Choroid plexus epithelial cell (primary cell): Measurements from ENCODE around the gene CHD3.

ENCODE experiments used
- DNase-seq: peaks from one replicate; pipeline ENCODE4 v3.0.0-alpha.2; 2010; ENCODE audit warnings: low read depth
- H3K4me3 ChIP-seq: 2 replicates; pipeline ENCODE4 v1.5.1; 2011; ENCODE audit warnings: low read depth, mild to moderate bottlenecking, control low read depth, low read length, moderate library complexity
- TF ChIP-seq, protein P1 (sequence below): conservative IDR thresholded peaks from 2 replicates; pipeline ENCODE4 v1.5.1; 2011; ENCODE audit warnings: low read depth, mild to moderate bottlenecking, control low read depth, inconsistent platforms, low read length, moderate library complexity

Gene CHD3

DNA sequence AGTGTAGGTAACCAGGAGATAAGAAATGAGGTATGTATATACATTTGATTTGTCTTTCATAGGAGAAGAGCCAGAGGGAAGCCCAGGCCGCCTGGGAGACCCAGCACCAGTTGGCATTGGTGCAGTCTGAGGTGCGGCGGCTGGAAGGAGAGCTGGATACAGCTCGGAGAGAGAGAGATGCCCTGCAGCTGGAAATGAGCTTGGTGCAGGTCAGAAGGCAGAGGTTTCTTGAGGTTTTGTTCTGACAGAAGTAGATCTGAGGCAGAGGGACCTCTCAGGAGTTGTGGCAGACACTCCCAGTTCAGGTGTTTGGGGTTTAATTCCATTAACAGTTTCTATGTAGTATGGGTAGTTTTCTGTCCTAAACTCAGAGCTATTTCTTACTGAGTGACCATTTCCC, 51.4 kb downstream of the CHD3 start:
- DNase-seq = no peak
- TF ChIP-seq, protein P1, sequence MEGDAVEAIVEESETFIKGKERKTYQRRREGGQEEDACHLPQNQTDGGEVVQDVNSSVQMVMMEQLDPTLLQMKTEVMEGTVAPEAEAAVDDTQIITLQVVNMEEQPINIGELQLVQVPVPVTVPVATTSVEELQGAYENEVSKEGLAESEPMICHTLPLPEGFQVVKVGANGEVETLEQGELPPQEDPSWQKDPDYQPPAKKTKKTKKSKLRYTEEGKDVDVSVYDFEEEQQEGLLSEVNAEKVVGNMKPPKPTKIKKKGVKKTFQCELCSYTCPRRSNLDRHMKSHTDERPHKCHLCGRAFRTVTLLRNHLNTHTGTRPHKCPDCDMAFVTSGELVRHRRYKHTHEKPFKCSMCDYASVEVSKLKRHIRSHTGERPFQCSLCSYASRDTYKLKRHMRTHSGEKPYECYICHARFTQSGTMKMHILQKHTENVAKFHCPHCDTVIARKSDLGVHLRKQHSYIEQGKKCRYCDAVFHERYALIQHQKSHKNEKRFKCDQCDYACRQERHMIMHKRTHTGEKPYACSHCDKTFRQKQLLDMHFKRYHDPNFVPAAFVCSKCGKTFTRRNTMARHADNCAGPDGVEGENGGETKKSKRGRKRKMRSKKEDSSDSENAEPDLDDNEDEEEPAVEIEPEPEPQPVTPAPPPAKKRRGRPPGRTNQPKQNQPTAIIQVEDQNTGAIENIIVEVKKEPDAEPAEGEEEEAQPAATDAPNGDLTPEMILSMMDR = no peak

DNA sequence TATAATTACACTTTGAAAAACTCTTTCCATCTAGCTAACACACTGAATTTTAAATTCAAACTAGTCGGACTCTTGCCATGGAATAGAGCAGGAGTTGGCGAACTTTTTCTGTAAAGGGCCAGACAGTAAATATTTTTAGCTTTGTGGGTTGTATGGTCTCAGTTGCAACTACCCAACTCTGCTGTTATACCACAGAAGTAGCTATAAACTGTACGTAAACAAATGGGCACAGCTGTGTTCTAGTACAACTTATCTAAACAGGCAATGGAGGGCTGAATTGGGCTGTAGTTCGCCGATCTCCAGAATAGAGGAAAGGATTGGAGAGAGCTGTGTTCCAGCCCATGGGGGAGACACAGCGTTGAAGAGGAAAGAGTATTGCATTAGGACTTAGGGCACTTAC, 52.2 kb downstream of the CHD3 start:
- TF ChIP-seq, protein P1 = no peak
- H3K4me3 ChIP-seq = no peak overlapping the region
- DNase-seq = no peak

More for the DNA sequence above, 51.4 kb downstream of the CHD3 start:
- no peak overlapping the region for H3K4me3 ChIP-seq

DNA sequence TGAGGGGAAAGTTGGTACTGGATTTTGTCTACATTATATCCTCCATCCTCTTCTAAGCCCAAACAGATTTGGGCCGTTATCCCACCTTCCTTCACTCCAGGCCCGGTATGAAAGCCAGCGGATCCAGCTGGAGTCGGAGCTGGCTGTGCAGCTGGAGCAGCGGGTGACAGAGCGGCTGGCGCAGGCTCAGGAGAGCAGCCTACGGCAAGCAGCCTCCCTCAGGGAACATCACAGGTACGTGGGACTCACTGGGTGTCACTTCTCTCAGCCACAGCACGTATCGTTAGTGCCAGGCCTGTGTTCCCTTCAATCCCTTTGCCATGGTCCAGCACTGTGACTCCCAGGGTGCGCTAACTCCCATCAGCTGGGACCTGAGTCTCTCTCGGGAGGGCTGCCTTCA, 54.7 kb downstream of the CHD3 start:
- DNase-seq = no peak
- H3K4me3 ChIP-seq = no peak overlapping the region
- TF ChIP-seq, protein P1 = no peak

GRCh38 chr17:7944326-7944725, 55.7 kb downstream of the CHD3 start:
- no peak overlapping the region for H3K4me3 ChIP-seq
- TF ChIP-seq, protein P1 = no peak
- DNase-seq = no peak

- TF ChIP-seq, protein P1 = no peak
- DNase-seq = no peak
- no peak overlapping the region for H3K4me3 ChIP-seq
Measured at GRCh38 chr17:7945651-7946050, 57.1 kb downstream of the CHD3 start.

GRCh38 chr17:7946441-7946840, 57.9 kb downstream of the CHD3 start:
- H3K4me3 ChIP-seq = no peak overlapping the region
- DNase-seq = no peak
- TF ChIP-seq, protein P1 = no peak

- TF ChIP-seq, protein P1 = no peak
- no peak for DNase-seq
- H3K4me3 ChIP-seq = no peak overlapping the region
Measured at GRCh38 chr17:7947651-7948050, 59.1 kb downstream of the CHD3 start.
